Effector CD4-positive, alpha-beta T cell (primary cell): ENCODE results near the gene PDGFC.

Experiments used
- DNase-seq: peaks from one replicate; pipeline ENCODE4 v3.0.0-alpha.2; 2020

PDGFC gene

GRCh38 chr4:156778606-156779005 lies 193.0 kb downstream of the PDGFC start:
- no peak for DNase-seq

GRCh38 chr4:156778093-156778492 lies 193.5 kb downstream of the PDGFC start:
- no peak for DNase-seq

- DNase-seq: no peak
These were observed 195.8 kb downstream of the PDGFC start for GRCh38 chr4:156775813-156776212.

GRCh38 chr4:156774422-156774821 lies 197.2 kb downstream of the PDGFC start:
- DNase-seq: no peak

GRCh38 chr4:156773648-156774357 lies 197.8 kb downstream of the PDGFC start:
- no peak for DNase-seq

GRCh38 chr4:156771171-156771837 lies 200.3 kb downstream of the PDGFC start:
- DNase-seq: no peak

- no peak for DNase-seq
These were observed 201.5 kb downstream of the PDGFC start for GRCh38 chr4:156770140-156770539.

GRCh38 chr4:156767911-156768415 lies 203.6 kb downstream of the PDGFC start:
- no peak for DNase-seq

- no peak for DNase-seq
These were observed 204.8 kb downstream of the PDGFC start for GRCh38 chr4:156766846-156767245.

- no peak for DNase-seq
These were observed 206.3 kb downstream of the PDGFC start for GRCh38 chr4:156765277-156765676.

- DNase-seq: no peak
These were observed 206.8 kb downstream of the PDGFC start for GRCh38 chr4:156764846-156765245.

GRCh38 chr4:156764145-156764544 lies 207.5 kb downstream of the PDGFC start:
- no peak for DNase-seq

- DNase-seq: no peak
These were observed 208.1 kb downstream of the PDGFC start for GRCh38 chr4:156763511-156763910.

- DNase-seq: no peak
These were observed 208.7 kb downstream of the PDGFC start for GRCh38 chr4:156762851-156763250.

GRCh38 chr4:156756118-156756517 lies 215.5 kb downstream of the PDGFC start:
- no peak for DNase-seq

- DNase-seq: no peak
These were observed 216.6 kb downstream of the PDGFC start for GRCh38 chr4:156754832-156755570.

- no peak for DNase-seq
These were observed 220.1 kb downstream of the PDGFC start for GRCh38 chr4:156751486-156751885.

GRCh38 chr4:156749426-156750403 lies 221.9 kb downstream of the PDGFC start:
- DNase-seq: no peak

GRCh38 chr4:156746111-156746510 lies 225.5 kb downstream of the PDGFC start:
- DNase-seq: no peak

- no peak for DNase-seq
These were observed 232.8 kb downstream of the PDGFC start for GRCh38 chr4:156738766-156739165.

GRCh38 chr4:156734965-156735895 lies 236.4 kb downstream of the PDGFC start:
- no peak for DNase-seq
